Stomach (tissue), 4 donors: ENCODE measurements around the gene SNTG2.

Source experiments
- POLR2A ChIP-seq, 4 donors: fragments of 450-650 bp; IDR thresholded peaks; one replicate each; pipeline ENCODE4 v1.6.1; 2016; ENCODE audit warnings: antibody characterized with exemption in 4 of 4, control low read depth in 2 of 4, mild to moderate bottlenecking in 1 of 4, moderate library complexity in 1 of 4
- POLR2AphosphoS5 ChIP-seq, 3 donors: sonication (generic); formaldehyde crosslinking; IDR thresholded peaks; one replicate each; pipeline ENCODE4 v1.6.1; 2016; ENCODE audit warnings: antibody characterized with exemption in 3 of 3
- TF ChIP-seq, protein P1 (sequence below), 7 experiments: fragments of 450-650 bp in 4 of 7; fragments of 200-600 bp in 3 of 7; sonication (generic) in 3 of 7; IDR thresholded peaks; one replicate each; pipeline ENCODE4 v1.5.1; 2016 to 2019; ENCODE audit warnings: antibody characterized with exemption in 7 of 7, control low read depth in 2 of 7, mild to moderate bottlenecking in 1 of 7

DNA sequence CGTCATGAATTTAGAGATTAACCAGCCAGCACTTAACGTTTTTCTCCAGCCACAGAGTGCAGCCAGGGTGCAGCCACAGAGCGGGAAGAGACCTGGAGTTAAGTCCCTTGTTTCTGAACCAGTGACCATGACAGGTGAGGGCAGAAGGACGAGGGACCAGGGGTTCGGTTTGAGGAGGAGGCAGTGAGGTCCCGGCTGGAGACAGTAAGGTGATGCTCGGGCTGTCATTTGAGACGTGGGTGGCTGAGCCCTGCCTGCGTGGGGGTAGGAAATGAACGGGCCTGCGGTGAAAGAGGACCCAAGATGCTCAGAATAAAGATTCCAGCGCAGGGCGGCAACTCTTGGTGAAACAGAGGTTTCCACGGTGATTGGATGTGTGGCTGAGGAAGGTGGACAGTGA is 205.9 kb downstream of the SNTG2 start:
- TF ChIP-seq, protein P1, sequence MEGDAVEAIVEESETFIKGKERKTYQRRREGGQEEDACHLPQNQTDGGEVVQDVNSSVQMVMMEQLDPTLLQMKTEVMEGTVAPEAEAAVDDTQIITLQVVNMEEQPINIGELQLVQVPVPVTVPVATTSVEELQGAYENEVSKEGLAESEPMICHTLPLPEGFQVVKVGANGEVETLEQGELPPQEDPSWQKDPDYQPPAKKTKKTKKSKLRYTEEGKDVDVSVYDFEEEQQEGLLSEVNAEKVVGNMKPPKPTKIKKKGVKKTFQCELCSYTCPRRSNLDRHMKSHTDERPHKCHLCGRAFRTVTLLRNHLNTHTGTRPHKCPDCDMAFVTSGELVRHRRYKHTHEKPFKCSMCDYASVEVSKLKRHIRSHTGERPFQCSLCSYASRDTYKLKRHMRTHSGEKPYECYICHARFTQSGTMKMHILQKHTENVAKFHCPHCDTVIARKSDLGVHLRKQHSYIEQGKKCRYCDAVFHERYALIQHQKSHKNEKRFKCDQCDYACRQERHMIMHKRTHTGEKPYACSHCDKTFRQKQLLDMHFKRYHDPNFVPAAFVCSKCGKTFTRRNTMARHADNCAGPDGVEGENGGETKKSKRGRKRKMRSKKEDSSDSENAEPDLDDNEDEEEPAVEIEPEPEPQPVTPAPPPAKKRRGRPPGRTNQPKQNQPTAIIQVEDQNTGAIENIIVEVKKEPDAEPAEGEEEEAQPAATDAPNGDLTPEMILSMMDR (IDR thresholded peaks at IDR 0.05): no peak
- no peak for TF ChIP-seq POLR2A (IDR thresholded peaks at IDR 0.05)
- no peak for TF ChIP-seq POLR2AphosphoS5 (IDR thresholded peaks at IDR 0.05)
